Epithelial cell of prostate (primary cell): ENCODE results near the gene FEV.

Experiments
- DNase-seq: peaks from one replicate; pipeline ENCODE4 v3.0.0-alpha.2; 2011; ENCODE audit warnings: low read depth, low spot score
- H3K27ac ChIP-seq: fragments of 450-650 bp; 2 replicates; pipeline ENCODE4 v1.5.1; 2017; ENCODE audit warnings: mild to moderate bottlenecking

Gene FEV

GRCh38 chr2:218995561-218995960 is 10.6 kb upstream of the FEV start:
- no peak for DNase-seq
- no peak overlapping the region for H3K27ac ChIP-seq

GRCh38 chr2:218993345-218994315 is 8.6 kb upstream of the FEV start, which contains the start of gene CRYBA2:
Gene CRYBA2 (minus strand): TSS chr2:218993422. CDS start chr2:218993176, 246 bp downstream.
- DNase-seq = no peak
- H3K27ac ChIP-seq = no peak within 1 kb of the TSS

- no peak for DNase-seq
Observed at GRCh38 chr2:218992703-218993344, 7.8 kb upstream of the FEV start.

GRCh38 chr2:218992196-218992595 is 7.2 kb upstream of the FEV start:
- H3K27ac ChIP-seq = no peak overlapping the region
- no peak for DNase-seq

More at GRCh38 chr2:218992703-218993344, 7.8 kb upstream of the FEV start:
- no peak overlapping the region for H3K27ac ChIP-seq

- no peak for DNase-seq
- no peak overlapping the region for H3K27ac ChIP-seq
Observed at GRCh38 chr2:218991674-218992168, 6.7 kb upstream of the FEV start.

GRCh38 chr2:218990612-218991011 is 5.6 kb upstream of the FEV start:
- DNase-seq = no peak
- no peak overlapping the region for H3K27ac ChIP-seq

GRCh38 chr2:218990052-218990451 is 5.1 kb upstream of the FEV start:
- no peak for DNase-seq

GRCh38 chr2:218988650-218989049 is 3.7 kb upstream of the FEV start:
- DNase-seq = no peak
- no peak overlapping the region for H3K27ac ChIP-seq

More at GRCh38 chr2:218990052-218990451, 5.1 kb upstream of the FEV start:
- H3K27ac ChIP-seq = no peak overlapping the region

GRCh38 chr2:218988164-218988563 is 3.2 kb upstream of the FEV start:
- no peak overlapping the region for H3K27ac ChIP-seq
- DNase-seq = no peak

- no peak overlapping the region for H3K27ac ChIP-seq
- DNase-seq = no peak
Observed at GRCh38 chr2:218986148-218986761, 1.3 kb upstream of the FEV start.

- DNase-seq = no peak
Observed at GRCh38 chr2:218985325-218986091, 524 bp upstream of the FEV start.

GRCh38 chr2:218984239-218985020 is 554 bp downstream of the FEV start:
- DNase-seq = no peak

More at GRCh38 chr2:218985325-218986091, 524 bp upstream of the FEV start:
- no peak overlapping the region for H3K27ac ChIP-seq

GRCh38 chr2:218983934-218984238 is 1.1 kb downstream of the FEV start:
- no peak for DNase-seq
- H3K27ac ChIP-seq = no peak overlapping the region

More at GRCh38 chr2:218984239-218985020, 554 bp downstream of the FEV start:
- H3K27ac ChIP-seq = no peak overlapping the region

GRCh38 chr2:218983263-218983933 is 1.6 kb downstream of the FEV start:
- DNase-seq = no peak
- H3K27ac ChIP-seq = no peak overlapping the region

GRCh38 chr2:218982586-218983262 is 2.3 kb downstream of the FEV start:
- no peak for DNase-seq
- H3K27ac ChIP-seq = no peak overlapping the region

GRCh38 chr2:218981881-218982585 is 3.0 kb downstream of the FEV start:
- DNase-seq = no peak
- H3K27ac ChIP-seq = no peak overlapping the region

- no peak overlapping the region for H3K27ac ChIP-seq
- no peak for DNase-seq
Observed at GRCh38 chr2:218981390-218981880, 3.5 kb downstream of the FEV start.
